Right forelimb (tissue), 1 donor: ENCODE measurements around the gene BEST4.
"Not testable (repeated sequence)": the region's sequence is repeated elsewhere in the genome, so short reads cannot be mapped to it uniquely, and the experiment has no call there.

Source experiments
- DNase-seq: peaks from one replicate; pipeline ENCODE4 v3.0.0-alpha.2; 2018

The BEST4 gene

GRCh38 chr1:44788120-44788860 lies at the start of gene BEST4:
Gene BEST4 (minus strand): TSS chr1:44788170. CDS start chr1:44787705, 465 bp downstream.
- no peak for DNase-seq

DNA sequence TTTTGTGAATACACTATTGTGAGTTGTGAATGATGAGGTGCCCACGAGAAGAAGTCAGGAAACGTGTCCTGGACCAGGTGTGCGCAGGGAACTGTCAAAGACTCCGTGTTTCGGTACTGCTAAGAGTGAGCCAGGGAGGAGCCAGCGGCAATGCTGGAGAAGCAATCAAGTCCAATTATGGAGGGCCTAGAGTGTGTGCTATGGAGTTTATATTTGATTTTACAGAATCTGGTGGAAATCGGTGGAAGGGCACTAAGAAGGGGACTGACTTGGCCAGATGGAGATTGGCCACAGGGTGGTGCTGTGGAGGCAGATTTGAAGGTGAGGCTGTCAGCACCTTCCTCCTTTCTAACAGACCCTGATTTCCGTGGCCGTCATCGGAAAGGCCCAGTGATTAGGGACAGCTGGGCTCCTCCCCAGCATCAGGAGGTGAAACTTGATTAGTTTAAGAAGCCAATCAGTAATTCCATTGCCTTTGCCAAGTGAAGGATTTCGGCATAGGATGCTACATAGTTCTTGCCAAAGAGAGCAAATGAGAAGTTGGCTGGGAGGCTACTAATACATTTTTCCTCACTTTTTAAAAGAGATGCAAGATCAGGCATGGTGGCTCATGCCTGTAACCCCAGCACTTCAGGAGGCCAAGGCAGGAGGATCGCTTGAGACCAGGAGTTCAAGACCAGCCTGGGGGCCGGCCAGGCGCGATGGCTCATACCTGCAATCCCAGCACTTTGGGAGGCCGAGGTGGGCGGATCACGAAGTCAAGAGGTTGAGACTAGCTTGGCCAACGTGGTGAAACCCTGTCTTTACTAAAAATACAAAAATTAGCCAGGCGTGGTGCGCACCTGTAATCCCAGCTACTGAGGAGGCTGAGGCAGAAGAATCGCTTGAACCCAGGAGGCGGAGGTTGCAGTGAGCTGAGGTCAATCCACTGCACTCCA lies 48.0 kb upstream of the BEST4 start:
- peak; percentile 87 for DNase-seq

DNA sequence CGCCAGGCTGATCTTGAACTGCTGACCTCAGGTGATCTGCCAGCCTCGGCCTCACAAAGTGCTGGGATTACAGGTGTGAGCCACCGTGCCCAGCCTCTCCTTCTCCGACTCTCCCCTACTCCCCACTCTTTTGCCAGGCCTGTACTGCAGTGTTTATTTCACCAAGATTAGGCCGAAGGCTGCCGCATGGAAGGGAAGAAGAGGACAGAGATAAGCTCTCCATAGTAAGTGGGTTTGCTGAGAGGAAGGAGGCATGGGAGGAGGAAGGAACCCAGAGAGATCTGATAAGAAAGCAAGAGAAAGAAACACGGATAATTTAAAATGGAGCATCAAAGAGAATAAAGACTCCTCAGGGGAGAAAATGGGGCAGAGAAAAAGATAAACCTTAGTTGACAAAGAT lies 46.4 kb upstream of the BEST4 start:
- DNase-seq = no peak

- DNase-seq = no peak
These were observed 44.2 kb upstream of the BEST4 start for GRCh38 chr1:44832056-44832705.

GRCh38 chr1:44831516-44831915 lies 43.5 kb upstream of the BEST4 start:
- no peak for DNase-seq

GRCh38 chr1:44830900-44831304 lies 42.9 kb upstream of the BEST4 start:
- no peak for DNase-seq

GRCh38 chr1:44829506-44830384 lies 41.8 kb upstream of the BEST4 start:
- no peak for DNase-seq

DNA sequence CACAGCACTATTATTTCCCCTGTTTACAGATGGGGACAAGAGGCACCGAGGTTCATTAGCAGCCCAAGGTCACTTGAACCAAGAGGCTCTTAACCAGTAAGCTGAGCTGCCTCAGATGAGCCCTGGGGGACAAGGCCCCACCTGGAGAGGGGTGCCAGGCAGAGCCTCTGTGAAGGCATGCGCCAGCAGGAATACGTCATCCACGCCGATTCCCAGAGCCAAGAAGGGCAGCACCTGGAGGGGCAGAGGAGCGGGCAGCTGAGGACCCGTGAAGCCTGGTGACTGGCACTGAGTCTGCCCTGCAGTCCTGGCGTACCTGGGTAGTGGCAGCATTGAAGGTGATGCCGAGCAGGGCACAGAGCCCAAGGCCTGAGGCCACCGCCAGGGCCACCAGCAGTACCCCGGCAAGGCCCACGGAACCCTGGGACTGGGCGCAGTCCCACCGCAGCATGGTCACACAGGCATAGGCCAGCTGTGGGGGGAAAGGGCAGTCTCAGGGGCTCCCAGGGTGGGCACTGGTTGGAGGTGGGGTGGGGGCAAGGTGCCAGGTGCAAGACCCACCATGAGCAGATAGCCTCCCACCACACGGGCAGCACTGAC lies 41.0 kb upstream of the BEST4 start:
- no peak for DNase-seq

DNA sequence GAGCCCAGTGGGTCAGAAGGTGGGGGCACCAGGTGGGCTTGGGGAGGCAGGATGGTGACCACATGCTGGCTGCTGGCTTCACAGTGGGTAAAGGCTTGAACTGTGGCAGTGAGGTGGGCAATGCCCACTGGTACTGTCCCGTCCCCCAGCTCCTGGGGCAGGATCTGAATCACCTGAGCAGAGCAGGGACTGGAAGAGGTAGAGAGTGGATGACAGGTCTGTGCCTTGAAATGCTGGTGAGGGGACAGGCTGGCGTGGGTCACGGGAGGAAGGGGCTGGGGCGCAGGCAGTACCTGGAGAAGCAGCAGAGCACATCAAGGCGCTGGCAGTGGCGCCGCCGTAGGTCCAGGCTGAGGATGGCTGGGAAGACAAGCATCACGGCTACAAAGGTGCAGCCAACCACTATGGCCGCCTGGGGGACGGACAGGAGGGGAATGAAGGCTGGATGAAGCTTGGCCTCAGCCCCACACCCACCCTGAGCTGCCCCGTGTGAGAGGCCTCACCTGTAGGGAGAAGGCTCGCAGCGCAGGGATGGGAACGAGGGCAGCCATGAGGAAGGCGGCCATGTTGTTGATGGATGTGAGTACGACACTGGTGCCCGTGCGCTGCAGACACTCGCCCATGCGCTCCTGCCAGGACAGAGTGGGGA lies 40.2 kb upstream of the BEST4 start:
- no peak for DNase-seq

DNA sequence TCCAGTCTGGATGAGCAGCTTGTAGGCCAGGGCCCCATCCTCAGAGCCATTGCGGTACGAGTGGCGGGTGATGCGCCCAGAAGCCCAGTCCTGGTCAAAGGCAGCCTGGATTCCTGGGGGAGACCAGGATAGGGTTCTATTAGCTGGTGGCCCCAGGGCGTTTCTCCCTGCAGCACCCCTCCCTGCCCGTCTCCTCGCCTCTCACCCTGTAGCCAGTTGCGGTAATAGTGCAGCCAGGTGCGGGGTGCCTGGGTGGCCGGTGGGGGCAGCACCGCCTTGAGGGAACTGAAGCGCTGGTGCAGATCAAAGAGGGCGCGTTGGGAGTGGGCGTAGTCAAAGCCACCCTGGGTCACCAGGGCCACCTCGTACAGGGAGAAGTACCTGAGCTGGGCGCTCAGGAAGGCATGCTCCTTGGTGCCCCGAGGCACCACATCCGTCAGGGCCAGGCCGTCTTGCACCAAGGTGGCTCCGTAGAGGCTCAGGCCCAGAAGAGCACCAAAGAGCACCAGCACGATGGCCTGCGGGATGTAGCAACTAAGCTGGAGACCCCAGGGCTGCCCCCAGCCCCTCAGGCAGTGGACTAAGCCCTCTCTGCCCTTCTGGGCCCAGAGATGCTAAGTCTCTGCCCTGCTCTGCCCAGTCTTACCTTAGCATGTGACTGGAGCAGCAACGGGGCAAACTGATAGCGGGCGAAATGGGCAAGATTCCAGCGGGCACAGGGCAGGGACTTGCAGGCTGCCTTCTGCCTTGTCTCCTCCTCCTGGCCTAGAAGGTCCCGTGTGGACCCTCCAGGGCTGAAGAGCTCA lies 39.4 kb upstream of the BEST4 start:
- no peak for DNase-seq

- DNase-seq = no peak
These were observed 38.6 kb upstream of the BEST4 start for GRCh38 chr1:44826375-44827196.

GRCh38 chr1:44824392-44824791 lies 36.4 kb upstream of the BEST4 start:
- DNase-seq = not testable (repeated sequence)

DNA sequence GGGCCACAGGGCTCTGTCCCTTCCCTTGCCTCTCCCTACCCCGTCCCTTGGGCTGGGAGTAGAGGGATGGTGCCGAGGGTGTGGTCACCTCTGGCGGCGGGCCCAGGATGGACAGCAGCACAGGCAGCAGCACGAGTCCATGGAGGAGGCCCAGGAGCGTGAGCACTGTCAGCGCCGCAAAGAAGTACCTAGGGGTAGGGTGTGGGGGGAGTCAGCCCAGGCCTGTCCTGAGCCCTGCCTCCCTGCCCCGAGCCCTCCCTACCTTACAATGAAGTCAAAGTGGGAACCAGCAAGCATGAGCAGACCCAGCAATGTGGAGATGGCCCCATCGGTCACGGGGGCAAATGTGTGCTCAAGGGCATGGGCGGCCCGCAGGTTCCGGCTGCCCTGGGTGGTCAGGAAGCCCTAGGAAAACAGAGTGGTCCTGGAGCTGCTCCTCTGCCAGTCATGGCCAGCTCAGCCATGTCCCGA lies 35.0 kb upstream of the BEST4 start:
- no peak for DNase-seq

GRCh38 chr1:44822131-44822701 lies 34.2 kb upstream of the BEST4 start:
- no peak for DNase-seq

DNA sequence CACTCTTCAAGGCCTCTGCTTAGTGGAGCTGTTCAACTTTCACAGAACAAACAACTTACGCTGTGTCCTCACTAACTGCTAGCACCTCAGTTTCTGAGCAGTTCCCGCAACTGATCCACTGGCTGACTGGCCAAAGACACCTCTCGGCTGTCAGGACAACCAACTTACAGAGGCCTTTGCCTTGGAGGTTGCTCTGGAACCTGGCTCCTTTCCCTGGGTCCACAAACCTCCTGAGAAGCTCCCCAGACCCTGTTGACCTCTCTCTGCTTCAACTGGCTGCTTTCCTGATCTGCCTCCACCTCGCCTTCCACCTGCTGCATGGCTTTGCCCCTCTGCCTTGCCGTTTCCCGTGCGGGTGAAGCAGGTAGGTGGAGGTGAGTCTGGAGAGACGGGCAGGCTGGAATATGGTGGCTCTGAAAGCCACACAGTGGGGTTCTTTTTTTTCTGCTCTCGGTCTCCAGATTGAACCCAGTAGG lies 33.3 kb upstream of the BEST4 start:
- DNase-seq = no peak

DNA sequence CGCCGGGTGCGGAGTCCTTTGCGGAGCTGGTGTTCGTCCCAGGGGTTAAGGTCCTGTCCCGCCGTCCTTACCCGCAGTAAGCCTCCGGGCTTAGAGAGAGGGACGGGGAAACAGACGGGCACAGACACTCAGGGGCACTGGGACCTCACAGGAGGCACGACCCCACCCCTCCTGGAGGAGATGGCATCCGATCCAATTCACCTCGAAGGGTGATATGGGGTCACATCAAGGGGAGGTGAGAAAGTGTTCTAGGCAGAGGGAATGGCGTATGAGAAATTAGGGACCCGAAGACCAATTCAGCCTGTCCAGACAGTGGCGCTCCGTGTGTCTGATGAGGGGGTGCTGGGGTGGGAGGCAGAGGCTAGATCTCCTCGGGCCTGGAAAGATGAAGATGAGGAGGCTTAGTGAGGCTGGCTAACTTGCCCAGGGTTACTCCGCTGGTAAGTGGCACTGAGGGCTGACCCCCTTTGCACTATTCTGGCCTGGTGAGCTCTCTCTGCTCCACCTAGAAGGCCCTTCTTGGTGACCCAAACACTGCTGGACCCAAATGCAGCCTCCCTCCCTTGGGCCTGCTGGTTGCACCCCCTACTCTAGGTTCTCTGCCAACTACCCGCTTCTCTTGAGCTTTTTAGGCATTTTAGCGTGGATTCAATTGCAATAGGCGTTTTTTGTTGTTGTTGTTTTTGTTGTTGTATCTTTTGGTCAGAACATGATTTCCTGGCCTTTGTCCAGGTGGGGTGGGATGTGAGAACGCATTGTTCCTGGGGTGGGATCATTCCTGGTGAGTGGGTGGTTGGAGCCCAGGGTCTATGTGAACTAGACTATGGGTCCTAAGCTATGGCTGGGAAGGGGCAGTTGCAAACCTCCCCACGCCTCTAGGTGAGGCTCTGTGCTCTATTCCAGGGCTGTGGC lies 32.6 kb upstream of the BEST4 start:
- peak; percentile 42 for DNase-seq

DNA sequence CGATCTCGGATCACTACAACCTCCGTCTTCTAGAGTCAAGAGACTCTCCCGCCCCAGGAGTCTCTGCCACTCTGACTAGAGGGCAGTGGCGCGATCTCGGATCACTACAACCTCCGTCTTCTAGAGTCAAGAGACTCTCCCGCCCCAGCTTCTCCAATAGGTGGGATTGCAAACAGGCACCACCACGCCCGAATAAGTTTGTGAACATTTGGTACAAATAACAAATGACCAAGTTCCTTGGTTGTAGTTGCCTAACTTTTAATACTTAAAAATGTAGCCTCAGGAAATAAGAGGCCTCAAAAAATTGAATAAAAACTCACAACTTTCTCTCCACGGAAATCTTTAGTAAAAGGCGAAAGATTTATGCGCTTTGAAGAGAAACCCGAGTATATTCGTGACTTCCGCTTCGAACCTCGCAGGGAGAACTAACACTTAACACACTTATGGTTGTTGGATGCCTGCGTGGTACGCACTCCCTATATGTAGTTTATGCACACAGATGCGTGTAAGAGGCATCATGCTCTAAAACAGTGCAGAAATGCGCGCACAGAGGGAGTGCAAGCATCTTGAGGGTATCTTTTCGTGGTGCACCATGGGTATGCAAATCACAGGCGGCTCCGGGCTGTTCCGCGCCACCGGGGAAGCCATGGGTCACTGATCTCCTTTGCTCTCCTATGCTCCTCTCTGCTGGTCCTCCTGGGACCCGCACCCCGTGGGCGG lies 31.8 kb upstream of the BEST4 start:
- DNase-seq = peak; percentile 91
